BE2C (cell line): ENCODE data around the gene TCP11. TPM values are rescaled to one million over a fixed set of nuclear protein-coding genes. Genes with fewer than 3 reads are reported as not detected.

Experiments used
- DNase-seq: peaks from one replicate; pipeline ENCODE4 v3.0.0-alpha.2; 2020
- H3K27me3 ChIP-seq: fragments of 250-450 bp; sonication (Bioruptor Pico); 2 replicates; pipeline ENCODE4 v1.5.1; 2020; ENCODE audit warnings: mild to moderate bottlenecking
- H3K36me3 ChIP-seq: fragments of 250-450 bp; sonication (Bioruptor Pico); 2 replicates; pipeline ENCODE4 v1.5.1; 2020; ENCODE audit warnings: mild to moderate bottlenecking
- H3K4me1 ChIP-seq: fragments of 250-450 bp; sonication (Bioruptor Pico); 2 replicates; pipeline ENCODE4 v1.5.1; 2020
- H3K4me3 ChIP-seq: 2 replicates; pipeline ENCODE4 v1.5.1; 2011; ENCODE audit warnings: low read depth, low read length
- H3K9me3 ChIP-seq: fragments of 250-450 bp; sonication (Bioruptor Pico); 2 replicates; pipeline ENCODE4 v1.5.1; 2020
- CTCF ChIP-seq: IDR thresholded peaks from 2 replicates; pipeline ENCODE4 v1.5.1; 2012; ENCODE audit warnings: mild to moderate bottlenecking, low read depth, low read length
- polyA plus RNA-seq: library from polyadenylated mRNA; unstranded; fragments of >200 nt; gene quantifications from one replicate; pipeline ENCODE4 v1.2.1, GENCODE V29; 2012; ENCODE audit warnings: low read depth, missing spikeins; ENCODE audit not compliant: insufficient read length, insufficient read depth

Gene TCP11
- not detected for polyA plus RNA-seq

DNA sequence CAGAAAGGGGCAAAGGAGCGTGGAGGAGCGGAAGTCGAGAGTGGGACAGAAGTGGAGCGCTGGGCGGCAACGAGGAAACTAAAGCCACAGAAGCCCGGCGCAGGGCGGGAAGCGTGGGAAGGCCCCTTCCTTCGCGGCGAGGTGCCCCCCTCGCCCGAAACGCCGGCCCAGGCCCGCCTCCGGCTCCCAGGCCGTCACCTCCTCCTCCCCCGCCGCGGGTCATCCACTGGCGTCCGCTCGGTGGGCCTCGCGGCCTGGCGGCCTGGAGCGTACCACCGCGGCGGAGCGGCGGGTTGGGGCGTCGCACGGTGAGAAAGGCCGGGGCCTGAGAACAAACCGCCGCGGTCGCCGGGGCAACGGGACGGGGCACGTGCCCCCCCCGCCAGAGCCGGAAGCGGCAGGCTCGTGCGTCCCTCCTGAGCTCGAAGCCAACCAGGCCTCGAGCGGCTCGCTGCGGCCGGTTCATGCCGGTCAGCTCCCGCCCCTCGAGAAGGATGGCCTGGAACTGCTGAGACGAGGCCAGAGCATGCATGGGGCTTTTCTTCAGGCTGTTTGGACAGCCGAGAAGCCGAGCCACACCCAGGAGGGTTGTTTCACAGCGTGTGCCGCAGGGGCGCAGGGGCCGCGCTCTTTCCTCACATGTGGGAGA lies at the start of gene TCP11:
TCP11 (minus strand) TSS at position 333 of the 649 bp plus-strand sequence. CDS start 469 bp downstream, outside the sequence.
- Histone ChIP-seq H3K9me3 (no peaks in the 10 kb centered on the region), H3K4me1 (no peaks in the 10 kb centered on the region), H3K27me3 (no peaks in the 10 kb centered on the region), H3K4me3 (no peak within 1 kb of the TSS), H3K36me3 (no peaks in the 10 kb centered on the region)
- DNase-seq, result no peak
- TF ChIP-seq CTCF, result no peak

DNA sequence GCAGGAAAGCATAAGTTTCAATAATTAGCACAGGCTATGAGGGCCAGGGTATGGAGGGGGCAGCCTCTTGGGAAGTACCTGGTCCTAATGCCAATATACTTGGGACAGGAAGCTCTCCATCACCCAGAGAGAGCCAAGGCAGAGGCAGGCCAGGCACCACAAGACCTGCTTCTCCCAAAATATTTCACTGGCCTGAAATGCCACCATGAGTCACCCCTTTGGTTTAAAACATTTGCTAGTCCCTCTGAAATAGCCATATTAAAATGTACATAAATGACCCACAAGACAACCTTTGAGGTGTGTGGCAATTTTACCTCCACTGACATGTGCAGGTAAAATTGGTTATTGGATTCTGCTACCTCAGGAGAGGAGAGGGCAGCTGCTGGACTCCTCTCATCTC lies 49.2 kb upstream of the TCP11 start:
- Histone ChIP-seq H3K4me3 (no peak overlapping the region), H3K27me3 (peaks cover 11% of the 10 kb centered on the region), H3K4me1 (no peaks in the 10 kb centered on the region), H3K9me3 (no peaks in the 10 kb centered on the region), H3K36me3 (no peaks in the 10 kb centered on the region)
- no peak for TF ChIP-seq CTCF
- no peak for DNase-seq

DNA sequence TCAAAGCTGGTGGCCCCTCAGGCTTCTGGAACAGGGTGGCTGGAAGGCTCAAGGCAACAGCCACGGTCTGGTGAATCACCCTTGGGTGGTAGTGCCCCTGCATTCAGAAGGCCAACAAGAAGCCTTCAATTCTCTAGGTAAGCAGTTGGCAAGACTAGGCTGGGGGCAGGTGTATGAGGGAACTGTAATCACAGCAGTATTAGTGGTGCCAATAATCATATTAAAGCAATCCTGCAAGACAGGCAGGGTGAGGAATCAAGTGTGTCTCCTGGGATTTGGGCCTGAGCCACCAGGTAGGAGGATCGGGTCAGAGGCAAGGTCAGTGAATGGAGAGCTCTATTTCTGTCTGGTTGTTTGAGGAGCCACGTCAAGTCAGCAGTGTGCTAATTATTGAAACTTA lies 47.7 kb upstream of the TCP11 start:
- no peak for TF ChIP-seq CTCF

GRCh38 chr6:35186571-35186970 lies 45.4 kb upstream of the TCP11 start:
- no peaks in the 10 kb centered on the region for H3K9me3 ChIP-seq
- no peak for DNase-seq
- H3K36me3 ChIP-seq, result no peaks in the 10 kb centered on the region
- H3K27me3 ChIP-seq, result peaks cover 3% of the 10 kb centered on the region; the same call in 1 of the 2 replicates
- H3K4me1 ChIP-seq, result no peaks in the 10 kb centered on the region
- no peak overlapping the region for H3K4me3 ChIP-seq
- no peak for TF ChIP-seq CTCF

More for the DNA sequence above, 47.7 kb upstream of the TCP11 start:
- H3K4me3 ChIP-seq, result no peak overlapping the region
- no peaks in the 10 kb centered on the region for H3K36me3 ChIP-seq
- no peaks in the 10 kb centered on the region for H3K9me3 ChIP-seq
- peaks cover 3% of the 10 kb centered on the region; the same call in 1 of the 2 replicates for H3K27me3 ChIP-seq
- no peak for DNase-seq
- no peaks in the 10 kb centered on the region for H3K4me1 ChIP-seq

GRCh38 chr6:35185971-35186370 lies 44.8 kb upstream of the TCP11 start:
- Histone ChIP-seq H3K4me3 (no peak overlapping the region), H3K36me3 (no peaks in the 10 kb centered on the region), H3K9me3 (no peaks in the 10 kb centered on the region), H3K27me3 (peaks cover 3% of the 10 kb centered on the region; the same call in 1 of the 2 replicates), H3K4me1 (no peaks in the 10 kb centered on the region)
- no peak for DNase-seq
- TF ChIP-seq CTCF, result no peak

DNA sequence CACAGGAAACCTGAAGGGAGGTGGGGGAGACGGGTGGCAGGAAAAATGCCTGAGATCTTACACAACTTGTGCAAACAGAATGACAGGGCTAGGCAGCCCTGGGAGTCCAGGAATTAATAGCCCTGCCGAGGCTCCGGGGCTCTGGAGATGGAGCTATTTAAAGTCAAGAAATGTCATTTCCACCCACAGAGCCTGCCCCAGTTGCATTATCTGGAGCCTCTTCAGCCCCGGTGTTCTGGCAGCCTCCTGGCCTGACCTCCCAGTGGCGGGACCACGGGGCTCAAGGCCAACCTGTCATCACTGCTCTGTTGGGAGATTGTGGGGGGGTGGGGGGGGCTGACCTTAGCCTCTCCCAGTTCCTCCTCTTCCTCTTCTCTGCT lies 44.2 kb upstream of the TCP11 start:
- no peak overlapping the region for H3K4me3 ChIP-seq

More for the DNA sequence above, 44.2 kb upstream of the TCP11 start:
- Histone ChIP-seq H3K9me3 (no peaks in the 10 kb centered on the region), H3K36me3 (no peaks in the 10 kb centered on the region), H3K27me3 (peaks cover 3% of the 10 kb centered on the region; the same call in 1 of the 2 replicates), H3K4me1 (no peaks in the 10 kb centered on the region)
- no peak for DNase-seq
- TF ChIP-seq CTCF, result no peak
